ENCODE data around the gene PPP1R7. TPM values are rescaled to one million over a fixed set of nuclear protein-coding genes. Genes with fewer than 3 reads are reported as not detected.

PPP1R7 gene
- total RNA-seq, 1 donor = 27.2 TPM

- Histone ChIP-seq H3K4me3 (ENCODE audit: low read length) (no peak overlapping the region), H3K4me1 (ENCODE audit: insufficient read depth, low read length) (peaks cover 17% of the 10 kb centered on the region), H3K27me3 (ENCODE audit: insufficient read depth, low read length) (no peaks in the 10 kb centered on the region), H3K9me3 (ENCODE audit: low read depth, low read length) (no peaks in the 10 kb centered on the region)
These were observed 4.0 kb upstream of the PPP1R7 start for GRCh38 chr2:241146286-241146685.

DNA sequence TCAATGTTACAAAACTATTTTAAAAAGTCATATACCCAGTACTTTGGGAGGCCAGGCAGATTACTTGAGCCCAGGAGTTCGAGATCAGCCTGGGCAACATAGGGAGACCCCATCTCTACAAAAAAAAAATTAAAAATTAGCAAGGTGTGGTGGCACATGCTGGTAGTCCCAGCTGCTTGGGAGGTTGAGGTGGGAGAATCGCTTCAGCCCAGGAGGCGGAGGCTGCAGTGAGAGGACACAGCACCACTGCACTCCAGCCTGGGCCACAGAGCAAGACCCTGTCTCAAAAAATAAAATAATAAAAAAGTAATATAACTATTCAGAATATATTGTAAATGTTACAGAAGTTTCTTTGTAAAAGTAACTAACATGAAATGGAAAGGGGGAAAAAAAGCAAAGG lies 2.9 kb upstream of the PPP1R7 start:
- Histone ChIP-seq H3K9me3 (ENCODE audit: low read depth, low read length) (no peaks in the 10 kb centered on the region), H3K4me1 (ENCODE audit: insufficient read depth, low read length) (peaks cover 21% of the 10 kb centered on the region), H3K27me3 (ENCODE audit: insufficient read depth, low read length) (no peaks in the 10 kb centered on the region), H3K4me3 (ENCODE audit: low read length) (no peak overlapping the region)

- H3K4me3 ChIP-seq (ENCODE audit: low read length) = no peak overlapping the region
- H3K9me3 ChIP-seq (ENCODE audit: low read depth, low read length) = no peaks in the 10 kb centered on the region
- no peaks in the 10 kb centered on the region for H3K27me3 ChIP-seq (ENCODE audit: insufficient read depth, low read length)
These were observed 2.0 kb upstream of the PPP1R7 start for GRCh38 chr2:241148239-241148638.

GRCh38 chr2:241148891-241149674 lies 1.2 kb upstream of the PPP1R7 start, which contains the start of gene PASK:
Gene PASK, minus strand, starts transcription at chr2:241149472. Its CDS starts 6,440 bp downstream, at chr2:241143032.
- H3K4me3 ChIP-seq (ENCODE audit: low read length) = peak within 1 kb of the TSS; percentile 78
- no peaks in the 10 kb centered on the region for H3K9me3 ChIP-seq (ENCODE audit: low read depth, low read length)
- H3K4me1 ChIP-seq (ENCODE audit: insufficient read depth, low read length) = peaks cover 24% of the 10 kb centered on the region
- H3K27me3 ChIP-seq (ENCODE audit: insufficient read depth, low read length) = no peaks in the 10 kb centered on the region

More at GRCh38 chr2:241148239-241148638, 2.0 kb upstream of the PPP1R7 start:
- H3K4me1 ChIP-seq (ENCODE audit: insufficient read depth, low read length) = peaks cover 24% of the 10 kb centered on the region

DNA sequence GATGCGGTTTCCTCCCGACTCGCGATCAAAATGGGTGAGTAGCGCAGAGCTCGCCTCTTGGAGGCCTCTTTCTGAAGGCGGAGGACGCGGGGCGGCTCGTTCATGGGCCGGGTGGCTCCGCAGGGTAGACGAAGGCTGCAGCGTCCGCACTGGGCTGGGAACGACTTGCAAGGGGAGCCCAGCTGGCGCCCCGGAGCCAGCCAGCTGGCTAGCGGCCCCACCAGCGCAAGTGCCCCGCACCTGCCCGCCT lies 667 bp upstream of the PPP1R7 start:
- H3K27me3 ChIP-seq (ENCODE audit: insufficient read depth, low read length) = no peaks in the 10 kb centered on the region
- peaks cover 24% of the 10 kb centered on the region for H3K4me1 ChIP-seq (ENCODE audit: insufficient read depth, low read length)
- no peaks in the 10 kb centered on the region for H3K9me3 ChIP-seq (ENCODE audit: low read depth, low read length)
- H3K4me3 ChIP-seq (ENCODE audit: low read length) = peak overlapping the region; percentile 78

GRCh38 chr2:241150660-241151530 lies 628 bp downstream of the PPP1R7 start:
- H3K4me3 ChIP-seq (ENCODE audit: low read length) = peak overlapping the region; percentile 78
- H3K9me3 ChIP-seq (ENCODE audit: low read depth, low read length) = no peaks in the 10 kb centered on the region

GRCh38 chr2:241151934-241152660 lies 1.8 kb downstream of the PPP1R7 start:
- H3K27me3 ChIP-seq (ENCODE audit: insufficient read depth, low read length) = no peaks in the 10 kb centered on the region
- peaks cover 28% of the 10 kb centered on the region for H3K4me1 ChIP-seq (ENCODE audit: insufficient read depth, low read length)
- H3K4me3 ChIP-seq (ENCODE audit: low read length) = no peak overlapping the region
- H3K9me3 ChIP-seq (ENCODE audit: low read depth, low read length) = no peaks in the 10 kb centered on the region

More at GRCh38 chr2:241150660-241151530, 628 bp downstream of the PPP1R7 start:
- H3K4me1 ChIP-seq (ENCODE audit: insufficient read depth, low read length) = peaks cover 24% of the 10 kb centered on the region
- no peaks in the 10 kb centered on the region for H3K27me3 ChIP-seq (ENCODE audit: insufficient read depth, low read length)

- peaks cover 23% of the 10 kb centered on the region for H3K4me1 ChIP-seq (ENCODE audit: insufficient read depth, low read length)
- H3K9me3 ChIP-seq (ENCODE audit: low read depth, low read length) = no peaks in the 10 kb centered on the region
- no peaks in the 10 kb centered on the region for H3K27me3 ChIP-seq (ENCODE audit: insufficient read depth, low read length)
- H3K4me3 ChIP-seq (ENCODE audit: low read length) = no peak overlapping the region
These were observed 3.3 kb downstream of the PPP1R7 start for GRCh38 chr2:241153616-241154015.

DNA sequence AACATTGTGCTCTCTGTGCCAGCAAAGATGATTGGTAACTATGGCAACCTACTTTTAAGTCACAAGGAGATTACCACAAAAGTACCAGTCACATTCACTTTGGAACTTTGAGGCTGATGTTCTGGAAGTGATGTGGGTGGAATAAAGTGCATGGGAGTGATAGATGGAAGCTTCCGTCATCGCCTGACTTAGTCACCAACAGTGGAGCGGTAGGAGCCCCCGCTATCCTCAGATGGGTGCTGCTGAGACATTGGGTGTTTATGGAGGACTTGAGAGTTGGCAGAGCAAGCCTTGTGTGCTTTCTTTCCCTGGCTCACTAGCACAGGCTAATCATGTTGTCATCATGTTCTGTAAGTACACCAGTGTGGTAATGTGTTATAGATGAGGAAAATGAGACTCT lies 4.6 kb downstream of the PPP1R7 start:
- no peaks in the 10 kb centered on the region for H3K27me3 ChIP-seq (ENCODE audit: insufficient read depth, low read length)
- no peaks in the 10 kb centered on the region for H3K9me3 ChIP-seq (ENCODE audit: low read depth, low read length)
- H3K4me3 ChIP-seq (ENCODE audit: low read length) = no peak overlapping the region
- H3K4me1 ChIP-seq (ENCODE audit: insufficient read depth, low read length) = peaks cover 20% of the 10 kb centered on the region

DNA sequence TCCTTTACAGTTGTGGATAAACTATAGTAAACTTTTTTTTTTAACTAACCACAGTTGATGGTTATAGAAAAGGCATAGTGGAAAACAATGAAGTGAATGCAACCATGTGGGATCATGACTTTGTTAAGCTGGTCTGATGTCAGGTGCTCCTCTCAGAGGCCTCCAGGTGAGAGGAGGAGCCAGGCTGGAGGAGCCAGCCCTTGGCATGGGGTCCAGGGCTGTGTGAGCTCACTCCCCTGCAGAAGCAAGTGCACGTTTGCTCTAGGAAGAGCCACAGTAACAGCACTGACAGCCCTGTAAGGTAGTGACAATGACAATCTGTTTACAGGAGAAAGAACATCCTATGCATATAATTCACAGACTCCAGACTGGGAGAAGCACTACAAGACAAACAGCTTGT lies 5.7 kb downstream of the PPP1R7 start:
- no peak overlapping the region for H3K4me3 ChIP-seq (ENCODE audit: low read length)
- H3K9me3 ChIP-seq (ENCODE audit: low read depth, low read length) = no peaks in the 10 kb centered on the region
- no peaks in the 10 kb centered on the region for H3K27me3 ChIP-seq (ENCODE audit: insufficient read depth, low read length)
- H3K4me1 ChIP-seq (ENCODE audit: insufficient read depth, low read length) = peaks cover 15% of the 10 kb centered on the region

DNA sequence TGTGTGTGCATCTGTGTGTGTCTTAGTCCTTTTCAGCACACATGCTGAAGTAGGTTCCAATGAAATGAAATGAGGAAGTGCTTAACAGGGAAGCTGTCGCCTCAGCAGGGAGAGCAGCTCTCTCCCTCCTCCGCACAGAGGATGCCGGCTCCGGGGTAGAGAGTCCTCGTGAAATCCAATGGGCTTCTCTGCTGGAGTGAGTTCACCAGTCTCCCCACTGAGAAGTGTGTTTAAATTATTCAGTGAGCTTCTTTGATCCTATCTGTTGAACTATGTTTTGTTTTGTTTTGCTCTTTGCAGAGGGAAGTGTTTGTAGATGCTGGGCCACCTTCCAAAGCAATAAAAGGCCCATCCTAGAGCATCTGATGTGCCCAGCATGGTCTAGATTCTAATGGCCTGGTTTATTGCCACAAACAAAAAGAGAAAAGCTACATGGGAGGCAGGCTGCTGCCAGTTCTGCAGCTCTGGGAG lies 6.7 kb downstream of the PPP1R7 start:
- no peaks in the 10 kb centered on the region for H3K9me3 ChIP-seq (ENCODE audit: low read depth, low read length)
- H3K27me3 ChIP-seq (ENCODE audit: insufficient read depth, low read length) = no peaks in the 10 kb centered on the region
- H3K4me1 ChIP-seq (ENCODE audit: insufficient read depth, low read length) = peaks cover 8% of the 10 kb centered on the region
- no peak overlapping the region for H3K4me3 ChIP-seq (ENCODE audit: low read length)

DNA sequence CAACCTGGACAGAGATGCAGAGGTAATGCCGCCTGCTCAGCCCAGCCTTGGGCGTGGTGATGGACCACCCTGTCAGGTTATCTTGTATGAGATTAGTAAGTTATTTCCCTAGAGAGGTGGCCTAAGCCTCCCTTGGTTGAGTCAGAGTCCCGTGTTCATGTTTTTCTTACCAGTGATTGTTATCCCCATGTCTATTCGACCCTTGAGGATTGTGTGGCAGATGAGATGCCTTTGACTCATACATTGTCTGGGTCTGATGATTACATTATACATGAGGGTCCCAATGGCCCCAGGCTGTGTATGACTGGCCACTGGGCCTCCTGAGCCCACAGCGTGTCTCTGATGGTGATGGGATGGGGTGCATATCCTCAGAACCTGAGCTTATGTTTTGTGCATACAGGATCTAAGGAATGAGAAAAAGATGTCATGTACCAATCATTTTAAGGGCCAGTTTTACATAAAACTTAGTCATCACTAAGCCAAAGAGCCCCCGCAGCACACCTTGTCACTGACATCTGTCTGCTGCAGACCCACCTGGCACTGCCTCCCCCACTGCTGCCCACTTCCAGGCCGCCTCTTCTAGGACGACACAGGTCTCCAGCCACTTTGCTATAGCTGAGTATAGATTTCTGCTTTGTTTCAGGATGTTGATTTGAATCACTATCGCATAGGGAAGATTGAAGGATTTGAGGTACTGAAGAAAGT lies 7.7 kb downstream of the PPP1R7 start:
- no peaks in the 10 kb centered on the region for H3K9me3 ChIP-seq (ENCODE audit: low read depth, low read length)
- H3K4me1 ChIP-seq (ENCODE audit: insufficient read depth, low read length) = peaks cover 5% of the 10 kb centered on the region
- H3K27me3 ChIP-seq (ENCODE audit: insufficient read depth, low read length) = no peaks in the 10 kb centered on the region
- H3K4me3 ChIP-seq (ENCODE audit: low read length) = no peak overlapping the region

GRCh38 chr2:241158546-241158900 lies 8.3 kb downstream of the PPP1R7 start:
- Histone ChIP-seq H3K27me3 (ENCODE audit: insufficient read depth, low read length) (no peaks in the 10 kb centered on the region), H3K4me3 (ENCODE audit: low read length) (no peak overlapping the region), H3K9me3 (ENCODE audit: low read depth, low read length) (no peaks in the 10 kb centered on the region), H3K4me1 (ENCODE audit: insufficient read depth, low read length) (peaks cover 5% of the 10 kb centered on the region)

DNA sequence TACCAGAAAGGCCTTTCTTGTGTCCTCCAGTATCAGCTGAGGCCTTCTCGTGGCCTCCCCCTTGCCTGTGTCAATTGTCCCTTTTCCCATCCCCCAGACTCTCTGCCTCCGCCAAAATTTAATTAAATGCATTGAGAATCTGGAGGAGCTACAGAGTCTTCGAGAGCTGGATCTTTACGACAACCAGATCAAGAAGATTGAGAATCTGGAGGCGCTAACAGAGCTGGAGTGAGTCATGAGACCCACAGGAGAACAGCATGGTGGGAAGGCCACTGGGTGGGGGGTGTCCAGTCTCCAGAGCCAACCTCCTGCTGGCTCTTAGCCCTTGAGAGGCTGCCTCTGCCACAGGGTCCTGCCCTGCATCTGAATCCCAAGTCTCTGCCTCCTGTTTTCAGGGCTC lies 8.8 kb downstream of the PPP1R7 start:
- Histone ChIP-seq H3K4me3 (ENCODE audit: low read length) (no peak overlapping the region), H3K27me3 (ENCODE audit: insufficient read depth, low read length) (no peaks in the 10 kb centered on the region), H3K4me1 (ENCODE audit: insufficient read depth, low read length) (peaks cover 5% of the 10 kb centered on the region), H3K9me3 (ENCODE audit: low read depth, low read length) (no peaks in the 10 kb centered on the region)
